HepG2 (cell line): ENCODE results near the gene RAD51D. TPM values are rescaled to one million over a fixed set of nuclear protein-coding genes. Genes with fewer than 3 reads are reported as not detected.

ENCODE experiments used
- EP300 ChIP-seq, 3 experiments: sonication (generic) in 1 of 3; formaldehyde crosslinking in 1 of 3; IDR thresholded peaks; 2 replicates each; pipeline versions ENCODE4 v1.5.1 to v1.6.1; 2011 to 2020; ENCODE audit warnings: low read depth in 2 of 3, low read length in 2 of 3, borderline replicate concordance in 1 of 3, improper control_type of control experiment in 1 of 3, mild to moderate bottlenecking in 1 of 3, missing genetic modification reagents in 1 of 3, moderate library complexity in 1 of 3
- GABPA ChIP-seq, 2 experiments: IDR thresholded peaks; 2 replicates each; pipeline ENCODE4 v1.6.1; 2011 to 2016; ENCODE audit warnings: low read depth in 2 of 2, low read length in 1 of 2, missing biosample characterization in 1 of 2, missing genetic modification characterization in 1 of 2
- GABPB1 ChIP-seq: IDR thresholded peaks from 2 replicates; pipeline ENCODE4 v1.6.1; 2016; ENCODE audit warnings: mild to moderate bottlenecking, missing genetic modification reagents, moderate library complexity, missing compliant biosample characterization
- KDM1A ChIP-seq: IDR thresholded peaks from 2 replicates; pipeline ENCODE4 v1.6.1; 2016; ENCODE audit warnings: missing compliant biosample characterization
- KMT2B ChIP-seq: IDR thresholded peaks from 2 replicates; pipeline ENCODE4 v1.6.1; 2016; ENCODE audit warnings: missing genetic modification reagents, missing compliant biosample characterization
- MYC ChIP-seq: sonication (generic); formaldehyde crosslinking; IDR thresholded peaks from 2 replicates; pipeline ENCODE4 v1.9.0; 2021; ENCODE audit warnings: missing genetic modification reagents, borderline replicate concordance
- POGZ ChIP-seq: sonication (generic); formaldehyde crosslinking; IDR thresholded peaks from 2 replicates; pipeline ENCODE4 v1.4.0; 2020; ENCODE audit warnings: mild to moderate bottlenecking, missing genetic modification reagents
- PPARG ChIP-seq: conservative IDR thresholded peaks from 2 replicates; pipeline ENCODE4 v1.6.1; 2016; ENCODE audit warnings: missing biosample characterization, missing genetic modification reagents
- PRPF4 ChIP-seq: fragments of 200-400 bp; formaldehyde crosslinking; IDR thresholded peaks from 2 replicates; pipeline ENCODE4 v1.6.1; 2016; ENCODE audit warnings: low read length, low read depth; ENCODE audit not compliant: poor library complexity, severe bottlenecking
- RAD51 ChIP-seq: fragments of 450-650 bp; IDR thresholded peaks from 2 replicates; pipeline ENCODE4 v1.6.1; 2016; ENCODE audit warnings: borderline replicate concordance
- SCMH1 ChIP-seq: sonication (generic); formaldehyde crosslinking; IDR thresholded peaks from 2 replicates; pipeline ENCODE4 v1.9.0; 2021; ENCODE audit warnings: missing genetic modification reagents, mild to moderate bottlenecking, borderline replicate concordance
- TCF7 ChIP-seq: sonication (generic); IDR thresholded peaks from 2 replicates; pipeline ENCODE4 v1.6.1; 2016; ENCODE audit warnings: antibody characterized with exemption, low read depth
- XRCC5 ChIP-seq: fragments of 200-400 bp; formaldehyde crosslinking; optimal IDR thresholded peaks from 2 replicates; pipeline ENCODE3; 2017; ENCODE audit warnings: mild to moderate bottlenecking, low read length
- ZFP36L2 ChIP-seq: sonication (generic); formaldehyde crosslinking; IDR thresholded peaks from 2 replicates; pipeline ENCODE4 v1.4.0; 2020; ENCODE audit warnings: missing genetic modification reagents
- ZNF12 ChIP-seq: sonication (generic); formaldehyde crosslinking; IDR thresholded peaks from 2 replicates; pipeline ENCODE4 v1.5.0; 2020; ENCODE audit warnings: missing genetic modification reagents
- ZNF296 ChIP-seq: sonication (generic); formaldehyde crosslinking; conservative IDR thresholded peaks from 2 replicates; pipeline ENCODE4 v1.5.0; 2020; ENCODE audit warnings: mild to moderate bottlenecking, missing genetic modification reagents
- ZNF30 ChIP-seq: sonication (generic); formaldehyde crosslinking; IDR thresholded peaks from 2 replicates; pipeline ENCODE4 v1.5.0; 2020; ENCODE audit warnings: mild to moderate bottlenecking, missing genetic modification reagents
- ZNF333 ChIP-seq: sonication (generic); formaldehyde crosslinking; IDR thresholded peaks from 2 replicates; pipeline ENCODE4 v1.4.0; 2020; ENCODE audit warnings: mild to moderate bottlenecking, missing genetic modification reagents, borderline replicate concordance
- ZNF564 ChIP-seq: sonication (generic); formaldehyde crosslinking; IDR thresholded peaks from 2 replicates; pipeline ENCODE4 v1.8.1; 2023; ENCODE audit warnings: mild to moderate bottlenecking, missing genetic modification reagents
- ZNF737 ChIP-seq: sonication (generic); formaldehyde crosslinking; IDR thresholded peaks from 2 replicates; pipeline ENCODE4 v1.5.0; 2020; ENCODE audit warnings: missing genetic modification reagents, mild to moderate bottlenecking, borderline replicate concordance
- ZNF766 ChIP-seq: sonication (generic); formaldehyde crosslinking; IDR thresholded peaks from 2 replicates; pipeline ENCODE4 v1.5.0; 2020; ENCODE audit warnings: missing genetic modification reagents, borderline replicate concordance
- ZNF772 ChIP-seq: sonication (generic); formaldehyde crosslinking; IDR thresholded peaks from 2 replicates; pipeline ENCODE4 v1.5.0; 2020; ENCODE audit warnings: mild to moderate bottlenecking, missing genetic modification reagents
- polyA plus RNA-seq, 8 experiments: library from polyadenylated mRNA; depleted of rRNA in 3 of 8; stranded (reverse) in 7 of 8; unstranded in 1 of 8; fragments of >200 nt; fragmentation: Illumina TruSeq in 4 of 8; extraction: Trizol in 4 of 8; gene quantifications; 2 replicates each; pipeline versions ENCODE4 v1.2.1 to v1.2.3, GENCODE V29; 2011 to 2016; ENCODE audit warnings: low read depth in 4 of 8, missing spikeins in 1 of 8, mixed read lengths in 1 of 8; ENCODE audit not compliant: insufficient read depth in 1 of 8
- total RNA-seq, 5 experiments: library from RNA; depleted of rRNA; stranded (reverse); fragments of >200 nt; fragmentation: Illumina TruSeq; extraction: Trizol; gene quantifications; 2 replicates each; pipeline ENCODE4 v1.2.3, GENCODE V29; 2016; ENCODE audit warnings: low read depth in 1 of 5
- TF ChIP-seq, protein P1 (sequence below): sonication (generic); formaldehyde crosslinking; IDR thresholded peaks from 2 replicates; pipeline ENCODE4 v1.8.0; 2022; ENCODE audit warnings: mild to moderate bottlenecking, missing genetic modification reagents
- TF ChIP-seq, protein P2 (sequence below): IDR thresholded peaks from 2 replicates; pipeline ENCODE4 v1.6.1; 2018; ENCODE audit warnings: missing genetic modification reagents, mild to moderate bottlenecking, missing compliant biosample characterization
- TF ChIP-seq, protein P3 (sequence below): sonication (generic); formaldehyde crosslinking; IDR thresholded peaks from 2 replicates; pipeline ENCODE4 v1.5.0; 2020; ENCODE audit warnings: mild to moderate bottlenecking, missing genetic modification reagents, moderate library complexity
- TF ChIP-seq, protein P4 (sequence below): IDR thresholded peaks from 2 replicates; pipeline ENCODE4 v1.6.1; 2018; ENCODE audit warnings: missing genetic modification reagents

The RAD51D gene
- total and polyA plus RNA-seq, 2 of the 13 experiments (the other 11 are each of a cell fraction or from before 2014, with no cell fraction given): 6.7 to 13.1 TPM

DNA sequence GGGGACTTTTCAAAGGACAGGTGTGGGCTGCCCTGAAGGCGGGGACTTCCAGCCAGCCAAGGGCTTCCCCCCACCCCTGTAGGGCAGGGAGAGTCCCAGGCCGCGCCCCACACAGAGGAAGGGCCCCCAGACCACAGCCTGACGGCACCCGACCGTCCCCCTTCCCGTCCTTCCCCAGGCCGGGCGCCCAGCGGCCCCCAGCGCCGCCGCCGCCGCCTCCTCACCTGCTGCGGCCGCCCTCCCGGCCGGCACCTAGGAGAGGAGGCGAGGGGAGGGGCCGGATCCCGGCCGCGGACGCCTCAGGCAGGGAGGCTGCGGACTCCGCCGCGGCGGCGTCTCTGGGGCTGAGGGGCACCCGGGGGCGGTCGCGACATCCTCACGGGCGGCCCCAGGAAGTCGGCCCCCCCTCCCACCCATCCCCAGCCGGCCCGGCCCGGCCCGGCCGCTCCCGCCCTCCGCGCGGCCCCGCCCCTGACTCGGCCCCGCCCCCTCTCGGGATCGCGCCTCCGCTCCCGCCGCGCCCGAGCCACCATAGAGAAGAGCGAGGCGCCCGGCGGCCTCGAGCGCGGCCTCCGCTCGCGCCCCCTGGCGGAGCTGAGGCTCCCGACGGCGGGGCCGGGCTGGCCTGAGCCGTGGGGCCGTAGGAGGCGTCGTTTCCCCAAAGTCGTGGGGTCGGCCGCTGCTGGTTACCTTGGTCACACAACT, 30.6 kb downstream of the RAD51D start (continued):
- TF ChIP-seq ZNF737 (CRISPR knock-in tag): no peak
- no peak for TF ChIP-seq KDM1A
- no peak for TF ChIP-seq KMT2B (CRISPR knock-in tag)
- peak; percentile 50; the same call in 1 of the 2 replicates for TF ChIP-seq POGZ (CRISPR knock-in tag)
- no peak for TF ChIP-seq EP300 (IDR thresholded peaks at IDR 0.05; ENCODE audit: low read depth in 2 of 2, low read length in 2 of 2)
- no peak for TF ChIP-seq EP300 (CRISPR knock-in tag; IDR thresholded peaks at IDR 0.05; ENCODE audit: borderline replicate concordance)
- peak; percentile 32; the same call in 1 of the 2 replicates for TF ChIP-seq MYC
- TF ChIP-seq SCMH1 (CRISPR knock-in tag): no peak
- no peak for TF ChIP-seq ZNF30 (CRISPR knock-in tag)
- peak; percentile 8; the same call in 1 of the 2 replicates for TF ChIP-seq ZNF766 (CRISPR knock-in tag)
- TF ChIP-seq GABPB1 (CRISPR knock-in tag): peak; percentile 77; the same call in 1 of the 2 replicates
- TF ChIP-seq, protein P1, sequence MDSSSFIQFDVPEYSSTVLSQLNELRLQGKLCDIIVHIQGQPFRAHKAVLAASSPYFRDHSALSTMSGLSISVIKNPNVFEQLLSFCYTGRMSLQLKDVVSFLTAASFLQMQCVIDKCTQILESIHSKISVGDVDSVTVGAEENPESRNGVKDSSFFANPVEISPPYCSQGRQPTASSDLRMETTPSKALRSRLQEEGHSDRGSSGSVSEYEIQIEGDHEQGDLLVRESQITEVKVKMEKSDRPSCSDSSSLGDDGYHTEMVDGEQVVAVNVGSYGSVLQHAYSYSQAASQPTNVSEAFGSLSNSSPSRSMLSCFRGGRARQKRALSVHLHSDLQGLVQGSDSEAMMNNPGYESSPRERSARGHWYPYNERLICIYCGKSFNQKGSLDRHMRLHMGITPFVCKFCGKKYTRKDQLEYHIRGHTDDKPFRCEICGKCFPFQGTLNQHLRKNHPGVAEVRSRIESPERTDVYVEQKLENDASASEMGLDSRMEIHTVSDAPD (CRISPR knock-in tag): no peak
- no peak for TF ChIP-seq ZNF333 (CRISPR knock-in tag)
- TF ChIP-seq TCF7: no peak
- no peak for TF ChIP-seq ZNF564
- TF ChIP-seq GABPA (IDR thresholded peaks at IDR 0.05; ENCODE audit: low read depth, low read length): no peak
- TF ChIP-seq GABPA (CRISPR knock-in tag; IDR thresholded peaks at IDR 0.05; ENCODE audit: low read depth): no peak
- no peak for TF ChIP-seq RAD51
- TF ChIP-seq XRCC5: peak; percentile 48
- TF ChIP-seq ZFP36L2 (CRISPR knock-in tag): no peak
- TF ChIP-seq PRPF4: no peak
- TF ChIP-seq, protein P2, sequence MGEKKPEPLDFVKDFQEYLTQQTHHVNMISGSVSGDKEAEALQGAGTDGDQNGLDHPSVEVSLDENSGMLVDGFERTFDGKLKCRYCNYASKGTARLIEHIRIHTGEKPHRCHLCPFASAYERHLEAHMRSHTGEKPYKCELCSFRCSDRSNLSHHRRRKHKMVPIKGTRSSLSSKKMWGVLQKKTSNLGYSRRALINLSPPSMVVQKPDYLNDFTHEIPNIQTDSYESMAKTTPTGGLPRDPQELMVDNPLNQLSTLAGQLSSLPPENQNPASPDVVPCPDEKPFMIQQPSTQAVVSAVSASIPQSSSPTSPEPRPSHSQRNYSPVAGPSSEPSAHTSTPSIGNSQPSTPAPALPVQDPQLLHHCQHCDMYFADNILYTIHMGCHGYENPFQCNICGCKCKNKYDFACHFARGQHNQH (CRISPR knock-in tag): no peak
- TF ChIP-seq, protein P3, sequence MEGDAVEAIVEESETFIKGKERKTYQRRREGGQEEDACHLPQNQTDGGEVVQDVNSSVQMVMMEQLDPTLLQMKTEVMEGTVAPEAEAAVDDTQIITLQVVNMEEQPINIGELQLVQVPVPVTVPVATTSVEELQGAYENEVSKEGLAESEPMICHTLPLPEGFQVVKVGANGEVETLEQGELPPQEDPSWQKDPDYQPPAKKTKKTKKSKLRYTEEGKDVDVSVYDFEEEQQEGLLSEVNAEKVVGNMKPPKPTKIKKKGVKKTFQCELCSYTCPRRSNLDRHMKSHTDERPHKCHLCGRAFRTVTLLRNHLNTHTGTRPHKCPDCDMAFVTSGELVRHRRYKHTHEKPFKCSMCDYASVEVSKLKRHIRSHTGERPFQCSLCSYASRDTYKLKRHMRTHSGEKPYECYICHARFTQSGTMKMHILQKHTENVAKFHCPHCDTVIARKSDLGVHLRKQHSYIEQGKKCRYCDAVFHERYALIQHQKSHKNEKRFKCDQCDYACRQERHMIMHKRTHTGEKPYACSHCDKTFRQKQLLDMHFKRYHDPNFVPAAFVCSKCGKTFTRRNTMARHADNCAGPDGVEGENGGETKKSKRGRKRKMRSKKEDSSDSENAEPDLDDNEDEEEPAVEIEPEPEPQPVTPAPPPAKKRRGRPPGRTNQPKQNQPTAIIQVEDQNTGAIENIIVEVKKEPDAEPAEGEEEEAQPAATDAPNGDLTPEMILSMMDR: peak; percentile 83
- TF ChIP-seq, protein P4, sequence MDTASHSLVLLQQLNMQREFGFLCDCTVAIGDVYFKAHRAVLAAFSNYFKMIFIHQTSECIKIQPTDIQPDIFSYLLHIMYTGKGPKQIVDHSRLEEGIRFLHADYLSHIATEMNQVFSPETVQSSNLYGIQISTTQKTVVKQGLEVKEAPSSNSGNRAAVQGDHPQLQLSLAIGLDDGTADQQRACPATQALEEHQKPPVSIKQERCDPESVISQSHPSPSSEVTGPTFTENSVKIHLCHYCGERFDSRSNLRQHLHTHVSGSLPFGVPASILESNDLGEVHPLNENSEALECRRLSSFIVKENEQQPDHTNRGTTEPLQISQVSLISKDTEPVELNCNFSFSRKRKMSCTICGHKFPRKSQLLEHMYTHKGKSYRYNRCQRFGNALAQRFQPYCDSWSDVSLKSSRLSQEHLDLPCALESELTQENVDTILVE (CRISPR knock-in tag): no peak
- TF ChIP-seq PPARG: no peak
- TF ChIP-seq ZNF772 (CRISPR knock-in tag): no peak
- TF ChIP-seq ZNF296 (CRISPR knock-in tag): no peak
- no peak for TF ChIP-seq ZNF12
